Neural cell (in vitro differentiated cells): ENCODE measurements around the gene CDCA5. TPM values are rescaled to one million over a fixed set of nuclear protein-coding genes. Genes with fewer than 3 reads are reported as not detected.

Experiments
- H2AFZ ChIP-seq: fragments of 200-600, 300-800 bp; sonication (generic), shearing (Covaris generic); 2 replicates; pipeline ENCODE4 v1.6.0; 2014; ENCODE audit warnings: low read depth, mild to moderate bottlenecking, antibody characterized with exemption, low read length, moderate library complexity
- H3F3A ChIP-seq: fragments of 200-600 bp; shearing (Covaris generic); 2 replicates; pipeline ENCODE4 v1.6.1; 2016; ENCODE audit warnings: mild to moderate bottlenecking, moderate library complexity, mixed read lengths, antibody characterized with exemption, low read length; ENCODE audit not compliant: insufficient read depth, poor library complexity, severe bottlenecking
- H3K27ac ChIP-seq: fragments of 200-600, 300-800 bp; sonication (generic), shearing (Covaris generic); 2 replicates; pipeline ENCODE4 v1.5.1; 2014; ENCODE audit warnings: mild to moderate bottlenecking, low read length, moderate library complexity
- H3K27me3 ChIP-seq: fragments of 300-800, 200-600 bp; sonication (generic), shearing (Covaris generic); 2 replicates; pipeline ENCODE4 v1.6.0; 2014; ENCODE audit warnings: mild to moderate bottlenecking, low read depth, low read length, moderate library complexity; ENCODE audit not compliant: insufficient read depth
- H3K36me3 ChIP-seq: fragments of 300-800, 200-600 bp; sonication (generic), shearing (Covaris generic); 2 replicates; pipeline ENCODE4 v1.5.1; 2014; ENCODE audit warnings: mild to moderate bottlenecking, antibody characterized with exemption, low read length, moderate library complexity; ENCODE audit not compliant: insufficient read depth
- H3K4me2 ChIP-seq: fragments of 300-800, 200-600 bp; sonication (generic), shearing (Covaris generic); 2 replicates; pipeline ENCODE4 v1.6.0; 2014; ENCODE audit warnings: mild to moderate bottlenecking, low read length
- H3K4me3 ChIP-seq: fragments of 300-800, 200-600 bp; sonication (generic), shearing (Covaris generic); 2 replicates; pipeline ENCODE4 v1.5.1; 2014; ENCODE audit warnings: mild to moderate bottlenecking, low read length, moderate library complexity
- H3K79me2 ChIP-seq: fragments of 200-600 bp; shearing (Covaris generic); replicated peaks from 2 replicates; pipeline ENCODE4 v1.6.0; 2014; ENCODE audit warnings: mild to moderate bottlenecking, low read length, moderate library complexity; ENCODE audit not compliant: insufficient read depth
- H3K9ac ChIP-seq: fragments of 300-800, 200-600 bp; sonication (generic), shearing (Covaris generic); 2 replicates; pipeline ENCODE4 v1.6.1; 2016; ENCODE audit warnings: mild to moderate bottlenecking, low read length, mixed read lengths
- H3K9me2 ChIP-seq: fragments of 200-600 bp; shearing (Covaris generic); 2 replicates; pipeline ENCODE4 v1.6.1; 2016; ENCODE audit warnings: mild to moderate bottlenecking, low read length, mixed read lengths; ENCODE audit not compliant: insufficient read depth
- H3K9me3 ChIP-seq: fragments of 200-600, 300-800 bp; sonication (generic), shearing (Covaris generic); 2 replicates; pipeline ENCODE4 v1.6.1; 2016; ENCODE audit warnings: mild to moderate bottlenecking, mixed run types, low read length, moderate library complexity, mixed read lengths
- H4K20me1 ChIP-seq: fragments of 200-600 bp; shearing (Covaris generic); 2 replicates; pipeline ENCODE4 v1.6.1; 2016; ENCODE audit warnings: mild to moderate bottlenecking, mixed run types; ENCODE audit not compliant: insufficient read depth
- CTCF ChIP-seq: fragments of 450-650 bp; IDR thresholded peaks from 2 replicates; pipeline ENCODE4 v1.5.1; 2014; ENCODE audit warnings: antibody characterized with exemption, mild to moderate bottlenecking, moderate library complexity; ENCODE audit not compliant: poor library complexity, severe bottlenecking
- EP300 ChIP-seq: fragments of 450-650 bp; conservative IDR thresholded peaks from 2 replicates; pipeline ENCODE4 v1.6.1; 2014; ENCODE audit warnings: antibody characterized with exemption, mild to moderate bottlenecking, moderate library complexity; ENCODE audit not compliant: poor library complexity, severe bottlenecking
- EZH2 ChIP-seq: fragments of 200-600, 300-800 bp; shearing (Covaris generic), sonication (generic); IDR thresholded peaks from 2 replicates; pipeline ENCODE4 v1.6.1; 2014; ENCODE audit warnings: antibody characterized with exemption, low read length, borderline replicate concordance, mild to moderate bottlenecking; ENCODE audit not compliant: insufficient read depth, poor library complexity, severe bottlenecking
- MXI1 ChIP-seq: fragments of 450-650 bp; conservative IDR thresholded peaks from 2 replicates; pipeline ENCODE4 v1.6.1; 2014; ENCODE audit warnings: antibody characterized with exemption, mild to moderate bottlenecking; ENCODE audit not compliant: poor library complexity, severe bottlenecking
- POLR2AphosphoS5 ChIP-seq: IDR thresholded peaks from 2 replicates; pipeline ENCODE4 v1.6.1; 2012
- RAD21 ChIP-seq: fragments of 450-650 bp; conservative IDR thresholded peaks from 2 replicates; pipeline ENCODE4 v1.6.1; 2014; ENCODE audit warnings: antibody characterized with exemption, mild to moderate bottlenecking, moderate library complexity
- SMC3 ChIP-seq: fragments of 450-650 bp; conservative IDR thresholded peaks from 2 replicates; pipeline ENCODE4 v1.6.1; 2014; ENCODE audit warnings: antibody characterized with exemption, mild to moderate bottlenecking, moderate library complexity; ENCODE audit not compliant: poor library complexity
- TAF1 ChIP-seq: IDR thresholded peaks from 2 replicates; pipeline ENCODE4 v1.6.1; 2012; ENCODE audit warnings: low read depth
- polyA plus RNA-seq: library from polyadenylated mRNA; depleted of rRNA; stranded (reverse); fragments of >200 nt; gene quantifications from 2 replicates; pipeline ENCODE4 v1.2.3, GENCODE V29; 2014
- TF ChIP-seq, protein P1 (sequence below): IDR thresholded peaks from 2 replicates; pipeline ENCODE4 v1.6.1; 2012; ENCODE audit warnings: borderline replicate concordance

CDCA5 gene
- polyA plus RNA-seq, 1 donor from 2014 or later = 2.3 TPM

- Histone ChIP-seq H3K4me3 (no peak overlapping the region), H3K36me3 (no peaks in the 10 kb centered on the region), H2AFZ (no peak overlapping the region), H3K79me2 (no peaks in the 10 kb centered on the region), H3F3A (no peaks in the 10 kb centered on the region), H3K9me2 (no peaks in the 10 kb centered on the region), H3K27ac (no peak overlapping the region), H3K9ac (no peak overlapping the region), H4K20me1 (no peaks in the 10 kb centered on the region), H3K4me2 (no peak overlapping the region), H3K9me3 (no peaks in the 10 kb centered on the region), H3K27me3 (no peaks in the 10 kb centered on the region)
- TF ChIP-seq CTCF (no peak), RAD21 (no peak), MXI1 (no peak), EZH2 (no peak), SMC3 (no peak), TAF1 (no peak), POLR2AphosphoS5 (no peak), EP300 (no peak)
- TF ChIP-seq, protein P1, sequence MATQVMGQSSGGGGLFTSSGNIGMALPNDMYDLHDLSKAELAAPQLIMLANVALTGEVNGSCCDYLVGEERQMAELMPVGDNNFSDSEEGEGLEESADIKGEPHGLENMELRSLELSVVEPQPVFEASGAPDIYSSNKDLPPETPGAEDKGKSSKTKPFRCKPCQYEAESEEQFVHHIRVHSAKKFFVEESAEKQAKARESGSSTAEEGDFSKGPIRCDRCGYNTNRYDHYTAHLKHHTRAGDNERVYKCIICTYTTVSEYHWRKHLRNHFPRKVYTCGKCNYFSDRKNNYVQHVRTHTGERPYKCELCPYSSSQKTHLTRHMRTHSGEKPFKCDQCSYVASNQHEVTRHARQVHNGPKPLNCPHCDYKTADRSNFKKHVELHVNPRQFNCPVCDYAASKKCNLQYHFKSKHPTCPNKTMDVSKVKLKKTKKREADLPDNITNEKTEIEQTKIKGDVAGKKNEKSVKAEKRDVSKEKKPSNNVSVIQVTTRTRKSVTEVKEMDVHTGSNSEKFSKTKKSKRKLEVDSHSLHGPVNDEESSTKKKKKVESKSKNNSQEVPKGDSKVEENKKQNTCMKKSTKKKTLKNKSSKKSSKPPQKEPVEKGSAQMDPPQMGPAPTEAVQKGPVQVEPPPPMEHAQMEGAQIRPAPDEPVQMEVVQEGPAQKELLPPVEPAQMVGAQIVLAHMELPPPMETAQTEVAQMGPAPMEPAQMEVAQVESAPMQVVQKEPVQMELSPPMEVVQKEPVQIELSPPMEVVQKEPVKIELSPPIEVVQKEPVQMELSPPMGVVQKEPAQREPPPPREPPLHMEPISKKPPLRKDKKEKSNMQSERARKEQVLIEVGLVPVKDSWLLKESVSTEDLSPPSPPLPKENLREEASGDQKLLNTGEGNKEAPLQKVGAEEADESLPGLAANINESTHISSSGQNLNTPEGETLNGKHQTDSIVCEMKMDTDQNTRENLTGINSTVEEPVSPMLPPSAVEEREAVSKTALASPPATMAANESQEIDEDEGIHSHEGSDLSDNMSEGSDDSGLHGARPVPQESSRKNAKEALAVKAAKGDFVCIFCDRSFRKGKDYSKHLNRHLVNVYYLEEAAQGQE = no peak
These were observed 23.6 kb downstream of the CDCA5 start for GRCh38 chr11:65059959-65060824.

DNA sequence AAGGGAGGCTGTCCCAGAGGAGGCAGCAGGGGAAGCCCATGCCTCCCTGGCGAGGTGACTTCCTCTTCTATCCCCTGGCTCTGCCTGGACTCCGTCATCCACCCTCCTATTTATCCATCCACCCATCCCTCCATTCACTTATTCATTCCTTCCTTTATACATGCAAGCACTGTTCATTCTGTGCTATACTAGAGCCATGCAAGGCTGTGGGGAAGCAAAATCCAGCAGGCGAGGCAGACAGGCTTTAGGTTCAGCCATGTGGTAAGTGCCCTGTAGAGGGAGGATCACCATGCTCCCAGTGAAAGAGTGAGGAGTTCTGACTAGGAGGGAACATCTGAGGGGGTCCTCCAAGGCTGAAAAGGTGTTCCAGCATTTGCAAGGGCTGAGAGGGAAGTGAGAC lies 24.3 kb downstream of the CDCA5 start:
- Histone ChIP-seq H3K4me3 (no peak overlapping the region), H3K9me2 (no peaks in the 10 kb centered on the region), H3K27me3 (no peaks in the 10 kb centered on the region), H2AFZ (no peak overlapping the region), H4K20me1 (no peaks in the 10 kb centered on the region), H3K9me3 (no peaks in the 10 kb centered on the region), H3K9ac (no peak overlapping the region), H3F3A (no peaks in the 10 kb centered on the region), H3K27ac (no peak overlapping the region), H3K4me2 (no peak overlapping the region), H3K36me3 (no peaks in the 10 kb centered on the region), H3K79me2 (no peaks in the 10 kb centered on the region)
- TF ChIP-seq EZH2 = no peak
- TF ChIP-seq, protein P1 = no peak
- no peak for TF ChIP-seq MXI1
- TF ChIP-seq SMC3 = no peak
- no peak for TF ChIP-seq RAD21
- no peak for TF ChIP-seq TAF1
- TF ChIP-seq POLR2AphosphoS5 = no peak
- no peak for TF ChIP-seq EP300
- no peak for TF ChIP-seq CTCF
